HFFc6 (cell line): ENCODE results near the gene PGRMC1. TPM values are rescaled to one million over a fixed set of nuclear protein-coding genes. Genes with fewer than 3 reads are reported as not detected.

Experiments
- DNase-seq: peaks from one replicate; pipeline ENCODE4 v3.0.0-alpha.2; 2018
- H3K27ac Mint-ChIP-seq: 2 replicates; pipeline ENCODE4 v1.8.0; 2020; ENCODE audit warnings: mild to moderate bottlenecking, mixed read lengths
- H3K27me3 Mint-ChIP-seq: 2 replicates; pipeline ENCODE4 v1.8.0; 2021; ENCODE audit warnings: mild to moderate bottlenecking, moderate library complexity, mixed read lengths; ENCODE audit not compliant: insufficient read depth
- H3K36me3 Mint-ChIP-seq: 2 replicates; pipeline ENCODE4 v1.8.0; 2021; ENCODE audit warnings: low read depth, mixed read lengths
- H3K4me1 Mint-ChIP-seq: 2 replicates; pipeline ENCODE4 v1.8.0; 2020; ENCODE audit warnings: low read depth, mixed read lengths
- H3K4me3 Mint-ChIP-seq: 2 replicates; pipeline ENCODE4 v1.8.0; 2020; ENCODE audit warnings: mild to moderate bottlenecking, moderate library complexity, mixed read lengths
- H3K9me3 Mint-ChIP-seq: 2 replicates; pipeline ENCODE4 v1.8.0; 2020; ENCODE audit warnings: mild to moderate bottlenecking, mixed read lengths
- total RNA-seq, 6 experiments: library from RNA; stranded (reverse); fragmentation: NEBNext Ultra II Directional; extraction: Animal tissue kit (Norgen Biotek cat#: 25700); gene quantifications; 2 replicates in 1 of 6; 3 replicates in 5 of 6; pipeline ENCODE4 v1.2.3, GENCODE V29; 2021
- TF ChIP-seq, protein P1 (sequence below): fragments of 200-600 bp; sonication (generic); IDR thresholded peaks from 2 replicates; pipeline ENCODE4 v1.5.0; 2021; ENCODE audit warnings: antibody characterized with exemption, mild to moderate bottlenecking

The PGRMC1 gene
- total RNA-seq, 6 experiments from 2014 or later, result 145 to 161 (median 151) TPM

DNA sequence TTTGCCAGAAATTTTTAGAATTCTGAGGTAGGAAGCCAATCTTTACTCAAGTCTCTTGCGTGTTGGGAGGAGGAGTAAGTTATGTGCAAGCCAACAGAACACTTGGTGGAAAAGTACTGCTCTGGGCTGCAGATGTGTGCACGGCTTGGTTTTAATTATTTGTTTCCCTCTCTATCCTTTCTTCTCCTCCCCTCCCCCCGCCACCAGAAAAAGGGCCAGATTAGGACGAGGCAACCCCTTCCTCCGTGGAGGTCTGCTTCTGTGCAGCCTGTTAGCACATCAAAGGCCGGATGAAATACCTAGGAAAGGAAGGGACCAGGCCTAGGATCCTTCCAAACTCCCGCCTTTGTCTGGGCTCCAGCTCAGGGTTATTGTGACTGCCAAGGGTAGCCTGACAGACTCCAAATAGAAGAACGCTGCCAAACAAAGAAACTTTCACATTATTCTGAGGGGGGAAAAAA, 1.0 kb upstream of the PGRMC1 start:
- DNase-seq, result no peak
- Mint-ChIP-seq H3K27me3 (peaks cover 10% of the 10 kb centered on the region), H3K27ac (peak overlapping the region; percentile 95; the same call in 1 of the 2 replicates), H3K4me3 (peak overlapping the region; percentile 95), H3K36me3 (peaks cover 9% of the 10 kb centered on the region), H3K4me1 (peaks cover 45% of the 10 kb centered on the region), H3K9me3 (no peaks in the 10 kb centered on the region; the same call in 1 of the 2 replicates)
- TF ChIP-seq, protein P1, sequence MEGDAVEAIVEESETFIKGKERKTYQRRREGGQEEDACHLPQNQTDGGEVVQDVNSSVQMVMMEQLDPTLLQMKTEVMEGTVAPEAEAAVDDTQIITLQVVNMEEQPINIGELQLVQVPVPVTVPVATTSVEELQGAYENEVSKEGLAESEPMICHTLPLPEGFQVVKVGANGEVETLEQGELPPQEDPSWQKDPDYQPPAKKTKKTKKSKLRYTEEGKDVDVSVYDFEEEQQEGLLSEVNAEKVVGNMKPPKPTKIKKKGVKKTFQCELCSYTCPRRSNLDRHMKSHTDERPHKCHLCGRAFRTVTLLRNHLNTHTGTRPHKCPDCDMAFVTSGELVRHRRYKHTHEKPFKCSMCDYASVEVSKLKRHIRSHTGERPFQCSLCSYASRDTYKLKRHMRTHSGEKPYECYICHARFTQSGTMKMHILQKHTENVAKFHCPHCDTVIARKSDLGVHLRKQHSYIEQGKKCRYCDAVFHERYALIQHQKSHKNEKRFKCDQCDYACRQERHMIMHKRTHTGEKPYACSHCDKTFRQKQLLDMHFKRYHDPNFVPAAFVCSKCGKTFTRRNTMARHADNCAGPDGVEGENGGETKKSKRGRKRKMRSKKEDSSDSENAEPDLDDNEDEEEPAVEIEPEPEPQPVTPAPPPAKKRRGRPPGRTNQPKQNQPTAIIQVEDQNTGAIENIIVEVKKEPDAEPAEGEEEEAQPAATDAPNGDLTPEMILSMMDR, result no peak

DNA sequence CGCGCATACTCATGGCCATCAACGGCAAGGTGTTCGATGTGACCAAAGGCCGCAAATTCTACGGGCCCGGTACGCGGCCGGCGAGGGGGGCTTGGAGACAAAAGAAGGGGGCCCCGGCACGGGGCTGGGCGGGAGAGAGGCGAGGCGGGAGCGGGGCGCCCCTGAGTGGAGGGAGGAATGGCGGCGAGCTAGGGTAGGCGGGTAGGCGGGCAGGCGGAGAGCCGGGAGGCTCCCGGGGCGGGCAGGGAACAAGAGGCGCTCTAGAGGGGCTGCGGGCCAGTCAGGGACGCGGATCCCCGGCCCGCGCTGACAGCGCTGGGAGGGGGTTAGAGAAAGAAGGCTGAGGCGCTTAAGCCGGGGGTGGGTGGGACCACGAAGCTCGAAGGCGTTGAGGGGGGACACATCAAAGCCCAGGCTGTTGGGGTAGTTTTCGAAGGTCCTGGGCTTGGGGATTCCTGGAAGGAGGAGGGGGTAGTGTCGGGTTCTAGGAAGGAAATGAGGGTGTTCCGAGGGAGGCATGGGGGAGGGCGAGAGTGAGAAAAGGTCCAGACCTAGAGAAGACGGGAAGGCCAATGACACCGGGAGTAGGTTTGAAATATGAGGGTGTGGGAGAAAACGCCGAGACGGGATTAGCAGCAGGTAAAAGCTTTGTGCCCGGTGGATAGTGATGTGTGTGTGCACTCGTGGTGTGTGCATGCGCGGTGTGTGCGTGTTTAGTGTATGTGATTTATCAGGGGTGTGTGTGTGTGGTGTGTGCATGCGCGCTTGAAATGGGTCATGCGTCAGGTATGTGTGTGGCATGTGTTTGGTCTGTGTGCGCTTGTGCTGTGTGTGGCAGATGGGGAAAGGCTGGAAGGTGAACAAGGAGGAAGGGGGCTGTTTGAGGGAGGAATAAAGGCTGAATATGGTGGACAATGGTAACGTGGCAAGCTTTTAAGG, 807 bp downstream of the PGRMC1 start:
- H3K9me3 Mint-ChIP-seq, result no peaks in the 10 kb centered on the region; the same call in 1 of the 2 replicates
- peaks cover 7% of the 10 kb centered on the region for H3K27me3 Mint-ChIP-seq
- DNase-seq, result peak; percentile 54
- peaks cover 11% of the 10 kb centered on the region for H3K36me3 Mint-ChIP-seq
- peaks cover 57% of the 10 kb centered on the region for H3K4me1 Mint-ChIP-seq
- H3K4me3 Mint-ChIP-seq, result peak overlapping the region; percentile 95
- TF ChIP-seq, protein P1, result no peak
- peak overlapping the region; percentile 95 for H3K27ac Mint-ChIP-seq

DNA sequence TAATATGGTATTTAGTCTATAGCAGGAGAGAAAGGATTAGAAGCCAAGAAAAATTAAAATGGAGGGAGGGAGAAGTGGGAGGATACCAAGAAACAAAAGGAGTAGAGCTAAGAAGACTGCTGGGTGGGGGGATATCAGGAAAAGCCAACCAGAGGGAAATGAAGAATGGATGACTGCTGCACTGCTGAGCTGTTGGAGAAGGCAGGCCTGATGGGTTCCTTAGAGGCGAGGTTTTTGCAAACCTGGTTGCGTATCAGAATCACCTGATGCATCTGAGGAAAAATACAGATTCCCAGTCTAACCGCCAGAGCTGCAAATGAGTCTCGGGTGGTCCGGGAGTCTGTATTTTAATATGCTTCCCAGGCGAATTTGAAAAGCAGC, 1.5 kb downstream of the PGRMC1 start:
- peaks cover 7% of the 10 kb centered on the region for H3K27me3 Mint-ChIP-seq
- peak overlapping the region; percentile 95 for H3K27ac Mint-ChIP-seq
- peak overlapping the region; percentile 95 for H3K4me3 Mint-ChIP-seq
- H3K36me3 Mint-ChIP-seq, result peaks cover 18% of the 10 kb centered on the region
- TF ChIP-seq, protein P1, result no peak
- peaks cover 64% of the 10 kb centered on the region for H3K4me1 Mint-ChIP-seq
- H3K9me3 Mint-ChIP-seq, result no peaks in the 10 kb centered on the region; the same call in 1 of the 2 replicates
- no peak for DNase-seq

DNA sequence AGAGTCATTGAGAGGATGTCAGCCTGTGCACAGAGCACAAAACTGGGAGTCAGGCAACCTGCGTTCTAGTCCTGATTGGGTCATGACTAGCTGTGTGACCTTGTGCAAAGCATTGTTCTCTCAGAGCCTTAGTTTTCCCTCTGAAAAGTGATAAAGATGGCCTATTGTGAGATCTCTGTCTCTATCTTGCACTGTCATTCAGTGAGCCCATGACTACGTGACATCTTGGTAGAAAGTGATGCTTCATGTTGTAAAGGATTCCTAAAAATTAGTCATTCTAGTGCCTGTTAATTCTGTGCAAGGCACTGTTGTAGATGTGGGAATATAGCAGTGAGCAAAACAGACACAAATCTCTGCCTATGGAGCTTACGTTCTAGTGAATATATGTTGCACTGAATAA, 2.5 kb downstream of the PGRMC1 start:
- H3K27ac Mint-ChIP-seq, result peak overlapping the region; percentile 95
- no peaks in the 10 kb centered on the region; the same call in 1 of the 2 replicates for H3K9me3 Mint-ChIP-seq
- peaks cover 7% of the 10 kb centered on the region for H3K27me3 Mint-ChIP-seq
- DNase-seq, result peak; percentile 52
- peaks cover 22% of the 10 kb centered on the region for H3K36me3 Mint-ChIP-seq
- H3K4me3 Mint-ChIP-seq, result peak overlapping the region; percentile 95
- H3K4me1 Mint-ChIP-seq, result peaks cover 68% of the 10 kb centered on the region
- TF ChIP-seq, protein P1, result no peak

DNA sequence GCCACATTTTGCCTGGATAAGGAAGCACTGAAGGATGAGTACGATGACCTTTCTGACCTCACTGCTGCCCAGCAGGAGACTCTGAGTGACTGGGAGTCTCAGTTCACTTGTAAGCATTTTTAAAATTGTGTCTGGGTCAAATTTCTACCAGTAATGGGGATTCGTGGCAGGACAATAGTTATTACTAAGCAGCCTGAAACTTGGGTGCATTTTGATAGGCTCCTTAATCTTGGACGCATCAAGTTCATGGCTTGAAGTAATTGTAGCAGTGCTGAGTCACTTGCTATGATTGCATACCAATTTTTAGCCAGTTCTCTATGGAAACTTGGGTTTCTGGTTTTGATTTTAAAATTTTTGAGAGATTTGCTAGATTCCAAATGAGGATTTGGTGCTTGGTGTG, 4.3 kb downstream of the PGRMC1 start:
- peak overlapping the region; percentile 82 for H3K4me3 Mint-ChIP-seq
- peak; percentile 84 for DNase-seq
- peak overlapping the region; percentile 93 for H3K27ac Mint-ChIP-seq
- H3K4me1 Mint-ChIP-seq, result peaks cover 62% of the 10 kb centered on the region
- TF ChIP-seq, protein P1, result no peak
- H3K27me3 Mint-ChIP-seq, result peaks cover 7% of the 10 kb centered on the region
- no peaks in the 10 kb centered on the region; the same call in 1 of the 2 replicates for H3K9me3 Mint-ChIP-seq
- H3K36me3 Mint-ChIP-seq, result peaks cover 29% of the 10 kb centered on the region
